ENCODE results near the gene ANXA8.

- no peak for TF ChIP-seq POLR2A (IDR thresholded peaks at IDR 0.05; ENCODE audit: low read depth, low read length)
- TF ChIP-seq GATA2 (IDR thresholded peaks at IDR 0.05; ENCODE audit: insufficient read depth, insufficient read length, low read depth, low read length) = no peak
- no peak for TF ChIP-seq CTCF (IDR thresholded peaks at IDR 0.05; ENCODE audit: extremely low read depth in 1 of 2, insufficient read depth in 1 of 2, low read depth in 1 of 2, low read length in 2 of 2)
- no peak for TF ChIP-seq EZH2 (IDR thresholded peaks at IDR 0.05; ENCODE audit: borderline replicate concordance, low read depth, low read length, severe bottlenecking)
- TF ChIP-seq FOS (IDR thresholded peaks at IDR 0.05; ENCODE audit: borderline replicate concordance, insufficient read depth, low read length) = no peak
Observed at GRCh38 chr10:47418966-47419365, 64.9 kb downstream of the ANXA8 start.

Data from endothelial cell of umbilical vein (primary cell).